Left lung (tissue), 10 donors: Measurements from ENCODE around the gene NEFH. TPM values are rescaled to one million over a fixed set of nuclear protein-coding genes. Genes with fewer than 3 reads are reported as not detected.
A peak's percentile ranks its signal among the peaks of the same experiment; 100 is the strongest.

Source experiments
- ATAC-seq: fragments of 200-7000 bp; cut with Tn5 transposase; one replicate; pipeline ENCODE4 v1.9.1; 2020; ENCODE audit warnings: moderate library complexity
- DNase-seq, 4 donors: peaks; one replicate each; pipeline ENCODE4 v3.0.0-alpha.2; 2013 to 2020
- H3K27ac ChIP-seq, 2 donors: fragments of 200-600 bp; sonication (generic) in 1 of 2; one replicate each; pipeline versions ENCODE4 v1.5.0 to v1.8.0; 2020 to 2021
- H3K27me3 ChIP-seq, 2 donors: fragments of 200-600 bp; sonication (generic) in 1 of 2; one replicate each; pipeline versions ENCODE4 v1.5.0 to v1.8.0; 2020 to 2021
- H3K36me3 ChIP-seq, 2 donors: fragments of 200-600 bp; sonication (generic) in 1 of 2; one replicate each; pipeline versions ENCODE4 v1.5.0 to v1.8.0; 2020 to 2021
- H3K4me1 ChIP-seq, 2 donors: fragments of 200-600 bp; one replicate each; pipeline ENCODE4 v1.8.0; 2021
- H3K4me3 ChIP-seq, 2 donors: fragments of 200-600 bp; sonication (generic) in 1 of 2; one replicate each; pipeline versions ENCODE4 v1.5.0 to v1.8.0; 2020 to 2021; ENCODE audit warnings: mild to moderate bottlenecking in 1 of 2
- H3K9me3 ChIP-seq, 2 donors: fragments of 200-600 bp; sonication (generic) in 1 of 2; one replicate each; pipeline versions ENCODE4 v1.5.0 to v1.8.0; 2020 to 2021
- CTCF ChIP-seq, 2 donors: fragments of 200-600 bp; sonication (generic) in 1 of 2; IDR thresholded peaks; one replicate each; pipeline versions ENCODE4 v1.5.0 to v1.8.0; 2021; ENCODE audit warnings: antibody characterized with exemption in 2 of 2
- intact Hi-C, 2 donors: fragments of 100-400 bp; cut with DNase I; formaldehyde crosslinking; loops; one replicate each; pipeline versions ENCODE4 v1.11.2 to v1.14.2; 2022
- polyA plus RNA-seq, 6 donors: library from polyadenylated mRNA; unstranded; fragments of 120-200 nt; gene quantifications; one replicate each; pipeline ENCODE4 v1.2.1, GENCODE V29; 2013; ENCODE audit not compliant: insufficient read length in 6 of 6
- total RNA-seq, 2 donors: library from RNA; stranded (reverse); fragmentation: NEBNext Ultra II Directional; extraction: Animal tissue kit (Norgen Biotek cat#: 25700); gene quantifications; one replicate each; pipeline ENCODE4 v1.2.1, GENCODE V29; 2021
- donor health status: DM: no; HTN: yes; CAD: no.
- donor health status: DM: no; HTN: no; CAD: no.

NEFH gene
- total and polyA plus RNA-seq, 8 donors = 0.55 to 5.8 (median 4.6) TPM

GRCh38 chr22:29461263-29461662, 18.8 kb upstream of the NEFH start:
- no peak for DNase-seq
- no peaks in the 10 kb centered on the region for H3K4me1 ChIP-seq
- no peak overlapping the region for H3K4me3 ChIP-seq
- no peaks in the 10 kb centered on the region for H3K36me3 ChIP-seq
- no peak for ATAC-seq
- H3K27ac ChIP-seq = no peak overlapping the region
- no peaks in the 10 kb centered on the region for H3K9me3 ChIP-seq
- no peaks in the 10 kb centered on the region for H3K27me3 ChIP-seq
- intact Hi-C loops = no loop called here
- no peak for TF ChIP-seq CTCF (IDR thresholded peaks at IDR 0.05)

GRCh38 chr22:29463629-29464028, 16.4 kb upstream of the NEFH start:
- DNase-seq = no peak
- H3K4me3 ChIP-seq = no peak overlapping the region

GRCh38 chr22:29464581-29464980, 15.4 kb upstream of the NEFH start:
- Histone ChIP-seq H3K4me3 (no peak overlapping the region), H3K27ac (no peak overlapping the region), H3K4me1 (no peaks in the 10 kb centered on the region), H3K9me3 (no peaks in the 10 kb centered on the region), H3K36me3 (no peaks in the 10 kb centered on the region), H3K27me3 (peaks cover 0 to 16% of the 10 kb centered on the region in 2 donors)
- intact Hi-C loops = no loop called here
- no peak for TF ChIP-seq CTCF (IDR thresholded peaks at IDR 0.05)
- DNase-seq (no peak), ATAC-seq (no peak)

More at GRCh38 chr22:29463629-29464028, 16.4 kb upstream of the NEFH start:
- Histone ChIP-seq H3K27me3 (peaks cover 0 to 6% of the 10 kb centered on the region in 2 donors), H3K36me3 (no peaks in the 10 kb centered on the region), H3K4me1 (no peaks in the 10 kb centered on the region), H3K9me3 (no peaks in the 10 kb centered on the region), H3K27ac (no peak overlapping the region)
- intact Hi-C loops = no loop called here
- TF ChIP-seq CTCF (IDR thresholded peaks at IDR 0.05) = no peak
- ATAC-seq = no peak

- peak; percentile 91 for ATAC-seq
- intact Hi-C loops = no loop called here
- peaks cover 0 to 38% of the 10 kb centered on the region in 2 donors for H3K27me3 ChIP-seq
These were observed 10.3 kb upstream of the NEFH start for GRCh38 chr22:29469755-29470154.

More at GRCh38 chr22:29469755-29470154, 10.3 kb upstream of the NEFH start:
- no peaks in the 10 kb centered on the region for H3K9me3 ChIP-seq
- peak in 2 of 4 donors; percentile 36 to 54 for DNase-seq
- peak overlapping the region in 1 of 2 donors; percentile 25 for H3K4me3 ChIP-seq
- H3K36me3 ChIP-seq = no peaks in the 10 kb centered on the region
- H3K4me1 ChIP-seq = peaks cover 0 to 4% of the 10 kb centered on the region in 2 donors
- H3K27ac ChIP-seq = no peak overlapping the region
- no peak for TF ChIP-seq CTCF (IDR thresholded peaks at IDR 0.05)
